DOHH2 (cell line): Measurements from ENCODE around the gene BPIFA3.

Experiments
- H3F3A ChIP-seq: fragments of 200-600 bp; sonication (generic), shearing (Covaris generic); 2 replicates; pipeline ENCODE4 v1.6.0; 2016; ENCODE audit warnings: antibody characterized with exemption, mild to moderate bottlenecking; ENCODE audit not compliant: control insufficient read depth, insufficient read depth
- H3K27ac ChIP-seq: fragments of 200-600 bp; sonication (generic); 2 replicates; pipeline ENCODE4 v1.5.1; 2014; ENCODE audit warnings: low read depth, mild to moderate bottlenecking, low read length, moderate library complexity
- H3K27me3 ChIP-seq: fragments of 200-600 bp; sonication (generic); 2 replicates; pipeline ENCODE4 v1.6.1; 2014; ENCODE audit warnings: mild to moderate bottlenecking, low read length, mixed read lengths; ENCODE audit not compliant: control insufficient read depth
- H3K36me3 ChIP-seq: fragments of 200-600 bp; sonication (generic); 2 replicates; pipeline ENCODE4 v1.6.1; 2014; ENCODE audit warnings: mild to moderate bottlenecking, low read length, moderate library complexity, mixed read lengths; ENCODE audit not compliant: control insufficient read depth
- H3K4me1 ChIP-seq: fragments of 200-600 bp; sonication (generic); 2 replicates; pipeline ENCODE4 v1.6.1; 2014; ENCODE audit warnings: mild to moderate bottlenecking, low read length, mixed read lengths; ENCODE audit not compliant: control insufficient read depth
- H3K4me2 ChIP-seq: fragments of 200-600 bp; sonication (generic); 2 replicates; pipeline ENCODE4 v1.6.0; 2014; ENCODE audit warnings: mild to moderate bottlenecking, low read length, moderate library complexity
- H3K4me3 ChIP-seq: fragments of 200-600 bp; sonication (generic); 2 replicates; pipeline ENCODE4 v1.5.1; 2014; ENCODE audit warnings: mild to moderate bottlenecking, low read length, mixed read lengths
- H3K79me2 ChIP-seq: fragments of 200-600 bp; sonication (generic); 2 replicates; pipeline ENCODE4 v1.6.1; 2014; ENCODE audit warnings: mild to moderate bottlenecking, low read length, mixed read lengths; ENCODE audit not compliant: control insufficient read depth
- H3K9me2 ChIP-seq: fragments of 200-600 bp; sonication (generic); replicated peaks from 2 replicates; pipeline ENCODE4 v1.6.1; 2014; ENCODE audit warnings: mild to moderate bottlenecking, low read length, mixed read lengths; ENCODE audit not compliant: control insufficient read depth
- H3K9me3 ChIP-seq: fragments of 200-600 bp; sonication (generic); 2 replicates; pipeline ENCODE4 v1.6.1; 2014; ENCODE audit warnings: antibody characterized with exemption, low read length, mixed read lengths; ENCODE audit not compliant: control insufficient read depth, insufficient read depth
- H4K20me1 ChIP-seq: fragments of 200-600 bp; sonication (generic); 2 replicates; pipeline ENCODE4 v1.6.0; 2014; ENCODE audit warnings: low read depth, mild to moderate bottlenecking, antibody characterized with exemption, low read length, moderate library complexity; ENCODE audit not compliant: control insufficient read depth, insufficient read depth
- EZH2phosphoT487 ChIP-seq: fragments of 200-600 bp; sonication (generic); IDR thresholded peaks from 2 replicates; pipeline ENCODE4 v1.6.1; 2017; ENCODE audit warnings: borderline replicate concordance, mild to moderate bottlenecking, antibody characterized with exemption, low read length, moderate library complexity, mixed read lengths
- TF ChIP-seq, protein P1 (sequence below): fragments of 200-600 bp; sonication (generic); IDR thresholded peaks from one replicate; pipeline ENCODE4 v1.5.1; 2014; ENCODE audit warnings: antibody characterized with exemption, mild to moderate bottlenecking, low read depth, low read length; ENCODE audit not compliant: poor library complexity, severe bottlenecking

BPIFA3 gene

GRCh38 chr20:33239979-33240736 is 23.0 kb downstream of the BPIFA3 start:
- H3K36me3 ChIP-seq: no peaks in the 10 kb centered on the region
- H3K9me2 ChIP-seq: no peaks in the 10 kb centered on the region
- TF ChIP-seq EZH2phosphoT487: no peak
- TF ChIP-seq, protein P1, sequence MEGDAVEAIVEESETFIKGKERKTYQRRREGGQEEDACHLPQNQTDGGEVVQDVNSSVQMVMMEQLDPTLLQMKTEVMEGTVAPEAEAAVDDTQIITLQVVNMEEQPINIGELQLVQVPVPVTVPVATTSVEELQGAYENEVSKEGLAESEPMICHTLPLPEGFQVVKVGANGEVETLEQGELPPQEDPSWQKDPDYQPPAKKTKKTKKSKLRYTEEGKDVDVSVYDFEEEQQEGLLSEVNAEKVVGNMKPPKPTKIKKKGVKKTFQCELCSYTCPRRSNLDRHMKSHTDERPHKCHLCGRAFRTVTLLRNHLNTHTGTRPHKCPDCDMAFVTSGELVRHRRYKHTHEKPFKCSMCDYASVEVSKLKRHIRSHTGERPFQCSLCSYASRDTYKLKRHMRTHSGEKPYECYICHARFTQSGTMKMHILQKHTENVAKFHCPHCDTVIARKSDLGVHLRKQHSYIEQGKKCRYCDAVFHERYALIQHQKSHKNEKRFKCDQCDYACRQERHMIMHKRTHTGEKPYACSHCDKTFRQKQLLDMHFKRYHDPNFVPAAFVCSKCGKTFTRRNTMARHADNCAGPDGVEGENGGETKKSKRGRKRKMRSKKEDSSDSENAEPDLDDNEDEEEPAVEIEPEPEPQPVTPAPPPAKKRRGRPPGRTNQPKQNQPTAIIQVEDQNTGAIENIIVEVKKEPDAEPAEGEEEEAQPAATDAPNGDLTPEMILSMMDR: no peak
- no peaks in the 10 kb centered on the region for H3K79me2 ChIP-seq
- no peaks in the 10 kb centered on the region for H3F3A ChIP-seq
- H3K4me3 ChIP-seq: no peak overlapping the region
- H4K20me1 ChIP-seq: no peaks in the 10 kb centered on the region
- no peak overlapping the region for H3K27ac ChIP-seq
- H3K4me2 ChIP-seq: no peak overlapping the region
- no peaks in the 10 kb centered on the region for H3K9me3 ChIP-seq
- no peaks in the 10 kb centered on the region for H3K4me1 ChIP-seq
- H3K27me3 ChIP-seq: no peaks in the 10 kb centered on the region

DNA sequence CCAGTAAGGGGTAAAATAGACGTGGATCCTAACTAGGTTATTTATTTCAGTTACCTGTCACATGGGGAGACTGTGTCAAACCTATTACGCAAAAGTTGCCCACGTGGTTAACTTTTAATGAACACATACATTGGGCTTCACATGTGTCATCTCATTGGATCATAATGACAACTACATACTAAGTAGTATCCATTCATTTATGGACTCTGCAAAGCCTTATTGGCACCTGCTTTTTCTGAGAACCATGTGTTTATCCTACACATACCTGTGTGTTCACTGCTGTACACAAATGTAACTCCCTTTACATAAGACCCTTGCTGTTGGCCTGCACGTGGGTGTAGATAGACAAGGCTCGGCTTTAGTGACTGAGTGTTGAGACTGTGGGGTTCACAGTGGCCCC is 23.8 kb downstream of the BPIFA3 start:
- Histone ChIP-seq H3K79me2 (no peaks in the 10 kb centered on the region), H4K20me1 (no peaks in the 10 kb centered on the region), H3K4me3 (no peak overlapping the region), H3F3A (no peaks in the 10 kb centered on the region), H3K4me1 (no peaks in the 10 kb centered on the region), H3K36me3 (no peaks in the 10 kb centered on the region), H3K9me3 (no peaks in the 10 kb centered on the region), H3K27ac (no peak overlapping the region), H3K27me3 (no peaks in the 10 kb centered on the region), H3K9me2 (no peaks in the 10 kb centered on the region), H3K4me2 (no peak overlapping the region)
- TF ChIP-seq, protein P1: no peak
- TF ChIP-seq EZH2phosphoT487: no peak

DNA sequence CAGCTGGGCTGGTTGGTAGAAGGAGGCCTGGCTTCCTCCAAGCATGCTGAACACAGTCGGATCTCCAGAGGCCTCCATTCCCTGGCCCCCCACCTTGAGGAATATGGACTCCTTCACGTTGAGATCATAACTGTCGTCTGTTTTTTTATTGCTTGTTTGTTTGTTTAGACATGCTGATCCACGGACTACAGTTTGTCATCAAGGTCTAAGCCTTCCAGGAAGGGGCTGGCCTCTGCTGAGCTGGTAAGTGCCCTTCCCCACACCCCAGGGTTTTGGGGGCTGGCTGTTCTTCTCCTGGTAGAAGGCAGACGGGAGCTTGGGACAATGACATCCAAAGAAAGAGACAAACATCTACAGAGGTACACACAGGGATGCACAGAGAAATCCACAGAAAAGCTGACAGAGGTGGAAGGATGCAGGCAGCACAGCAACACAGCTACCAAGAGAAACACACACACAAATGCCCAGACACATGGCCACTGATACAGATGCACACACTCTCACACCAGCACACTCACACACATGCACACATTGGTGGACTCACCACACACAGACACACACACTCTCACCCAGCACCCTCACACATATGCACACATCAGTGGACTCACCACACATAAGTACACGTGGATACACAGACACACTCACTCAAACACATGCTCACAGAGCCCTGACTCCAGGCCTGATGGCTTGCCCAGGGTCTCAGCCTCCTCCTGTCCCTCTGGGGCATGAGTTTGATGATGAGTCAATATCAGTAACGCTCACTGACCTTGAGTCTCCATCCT is 25.4 kb downstream of the BPIFA3 start:
- no peak overlapping the region for H3K27ac ChIP-seq
- no peak overlapping the region for H3K4me2 ChIP-seq
- no peaks in the 10 kb centered on the region for H3K79me2 ChIP-seq
- no peaks in the 10 kb centered on the region for H3F3A ChIP-seq
- no peaks in the 10 kb centered on the region for H4K20me1 ChIP-seq
- H3K9me2 ChIP-seq: no peaks in the 10 kb centered on the region
- no peaks in the 10 kb centered on the region for H3K9me3 ChIP-seq
- TF ChIP-seq, protein P1: no peak
- TF ChIP-seq EZH2phosphoT487: no peak
- H3K27me3 ChIP-seq: peaks cover 4% of the 10 kb centered on the region; the same call in 1 of the 2 replicates
- no peaks in the 10 kb centered on the region for H3K4me1 ChIP-seq
- H3K4me3 ChIP-seq: no peak overlapping the region
- H3K36me3 ChIP-seq: no peaks in the 10 kb centered on the region
